Measurements from ENCODE around the gene MSRB1. TPM values are rescaled to one million over a fixed set of nuclear protein-coding genes. Genes with fewer than 3 reads are reported as not detected.

Gene MSRB1
- total and polyA plus RNA-seq, 2 of the 13 experiments (the other 11 are each of a cell fraction or from before 2014, with no cell fraction given): 32.1 to 75.4 TPM

- TF ChIP-seq REPIN1 (CRISPR knock-in tag; IDR thresholded peaks at IDR 0.05; ENCODE audit: borderline replicate concordance, low read depth) (peak; percentile 64; the same call in 1 of the 2 replicates), GZF1 (CRISPR knock-in tag; IDR thresholded peaks at IDR 0.05) (no peak), ZNF329 (CRISPR knock-in tag; IDR thresholded peaks at IDR 0.05; ENCODE audit: low read depth) (peak; percentile 75; the same call in 1 of the 2 replicates), DZIP1 (CRISPR knock-in tag; IDR thresholded peaks at IDR 0.05) (peak; percentile 76), TIGD3 (CRISPR knock-in tag; IDR thresholded peaks at IDR 0.05; ENCODE audit: borderline replicate concordance) (0 out of 2 replicates have a peak, but pooled peaks have one; percentile 31), ZFP1 (CRISPR knock-in tag; IDR thresholded peaks at IDR 0.05) (no peak), ZNF614 (CRISPR knock-in tag; IDR thresholded peaks at IDR 0.05; ENCODE audit: borderline replicate concordance) (peak; percentile 85), RFXAP (CRISPR knock-in tag; IDR thresholded peaks at IDR 0.05; ENCODE audit: borderline replicate concordance) (peak; percentile 88), AGO2 (optimal IDR thresholded peaks at IDR 0.05; ENCODE audit: low read depth, low read length) (peak; percentile 54), ZBTB43 (CRISPR knock-in tag; conservative IDR thresholded peaks at IDR 0.05) (peak; percentile 69; the same call in 1 of the 2 replicates), ZNF180 (CRISPR knock-in tag; IDR thresholded peaks at IDR 0.05; ENCODE audit: borderline replicate concordance, low read depth) (no peak), TARDBP (CRISPR knock-in tag; IDR thresholded peaks at IDR 0.05) (no peak), NONO (IDR thresholded peaks at IDR 0.05) (no peak), NONO (CRISPR knock-in tag; conservative IDR thresholded peaks at IDR 0.05) (peak; percentile 87), ZNF446 (CRISPR knock-in tag; IDR thresholded peaks at IDR 0.05) (peak; percentile 66), NR1H2 (CRISPR knock-in tag; IDR thresholded peaks at IDR 0.05; ENCODE audit: borderline replicate concordance, low read depth) (0 out of 2 replicates have a peak, but pooled peaks have one; percentile 13), CREB3 (CRISPR knock-in tag; IDR thresholded peaks at IDR 0.05) (0 out of 2 replicates have a peak, but pooled peaks have one; percentile 75), ZNF788 (CRISPR knock-in tag; IDR thresholded peaks at IDR 0.05; ENCODE audit: borderline replicate concordance) (peak; percentile 88; the same call in 1 of the 2 replicates), XBP1 (CRISPR knock-in tag; IDR thresholded peaks at IDR 0.05) (no peak), ZUFSP (CRISPR knock-in tag; IDR thresholded peaks at IDR 0.05; ENCODE audit: borderline replicate concordance) (no peak), FOSL2 (CRISPR knock-in tag; IDR thresholded peaks at IDR 0.05) (peak; percentile 30; the same call in 1 of the 2 replicates)
Observed at GRCh38 chr16:1959269-1960039, 16.5 kb upstream of the MSRB1 start, which contains the start of gene NDUFB10 (continued).

Measured in HepG2 (cell line).